Osteocyte (in vitro differentiated cells): ENCODE data around the gene HAUS3. TPM values are rescaled to one million over a fixed set of nuclear protein-coding genes. Genes with fewer than 3 reads are reported as not detected.
A peak's percentile ranks its signal among the peaks of the same experiment; 100 is the strongest.

Source experiments
- DNase-seq: peaks from one replicate; pipeline ENCODE4 v3.0.0; 2021; ENCODE audit warnings: mixed read lengths; ENCODE audit not compliant: unreplicated experiment; ENCODE audit errors: extremely low spot score
- H3K27ac Mint-ChIP-seq: one replicate; pipeline ENCODE4 v1.8.0; 2021; ENCODE audit warnings: mild to moderate bottlenecking, mixed read lengths; ENCODE audit not compliant: unreplicated experiment
- H3K27me3 Mint-ChIP-seq: one replicate; pipeline ENCODE4 v1.8.0; 2021; ENCODE audit warnings: mixed read lengths; ENCODE audit not compliant: unreplicated experiment
- H3K36me3 Mint-ChIP-seq: one replicate; pipeline ENCODE4 v1.8.0; 2021; ENCODE audit warnings: mixed read lengths; ENCODE audit not compliant: unreplicated experiment
- H3K4me1 Mint-ChIP-seq: one replicate; pipeline ENCODE4 v1.8.0; 2021; ENCODE audit warnings: mixed read lengths; ENCODE audit not compliant: unreplicated experiment
- H3K4me3 Mint-ChIP-seq: one replicate; pipeline ENCODE4 v1.8.0; 2021; ENCODE audit warnings: mild to moderate bottlenecking, moderate library complexity, mixed read lengths; ENCODE audit not compliant: unreplicated experiment
- H3K9me3 Mint-ChIP-seq: one replicate; pipeline ENCODE4 v1.8.0; 2021; ENCODE audit warnings: mixed read lengths; ENCODE audit not compliant: unreplicated experiment
- CTCF ChIP-seq: fragments of 200-600 bp; sonication (generic); IDR thresholded peaks from 2 replicates; pipeline ENCODE4 v1.5.0; 2021; ENCODE audit warnings: antibody characterized with exemption, mild to moderate bottlenecking, moderate library complexity
- total RNA-seq: library from RNA; stranded (reverse); gene quantifications from 2 replicates; pipeline ENCODE4 v1.2.1, GENCODE V29; 2021

HAUS3 gene
- total RNA-seq, 1 donor from 2014 or later = 10.2 TPM

- Mint-ChIP-seq H3K27ac (peak overlapping the region; percentile 45), H3K4me3 (peak overlapping the region; percentile 39)
- no peak for DNase-seq
Observed at GRCh38 chr4:2243681-2244380, 1.9 kb upstream of the HAUS3 start.

GRCh38 chr4:2241003-2241402 is 918 bp downstream of the HAUS3 start:
- Mint-ChIP-seq H3K4me3 (peak overlapping the region; percentile 86), H3K27ac (peak overlapping the region; percentile 4), H3K4me1 (peaks cover 53% of the 10 kb centered on the region), H3K9me3 (no peaks in the 10 kb centered on the region), H3K36me3 (peaks cover 4% of the 10 kb centered on the region), H3K27me3 (no peaks in the 10 kb centered on the region)
- DNase-seq = no peak
- TF ChIP-seq CTCF = no peak

More at GRCh38 chr4:2243681-2244380, 1.9 kb upstream of the HAUS3 start:
- peaks cover 45% of the 10 kb centered on the region for H3K4me1 Mint-ChIP-seq
- no peaks in the 10 kb centered on the region for H3K27me3 Mint-ChIP-seq
- H3K9me3 Mint-ChIP-seq = no peaks in the 10 kb centered on the region
- peak; percentile 43 for TF ChIP-seq CTCF
- H3K36me3 Mint-ChIP-seq = peaks cover 4% of the 10 kb centered on the region

- Mint-ChIP-seq H3K9me3 (no peaks in the 10 kb centered on the region), H3K4me1 (peaks cover 29% of the 10 kb centered on the region), H3K27ac (no peak overlapping the region), H3K36me3 (peaks cover 15% of the 10 kb centered on the region), H3K4me3 (no peak overlapping the region), H3K27me3 (no peaks in the 10 kb centered on the region)
- DNase-seq = no peak
- TF ChIP-seq CTCF = no peak
Observed at GRCh38 chr4:2236944-2237666, 4.8 kb downstream of the HAUS3 start.

GRCh38 chr4:2231082-2231481 is 10.8 kb downstream of the HAUS3 start:
- no peak for DNase-seq

More at GRCh38 chr4:2231082-2231481, 10.8 kb downstream of the HAUS3 start:
- Mint-ChIP-seq H3K27ac (no peak overlapping the region), H3K27me3 (no peaks in the 10 kb centered on the region), H3K9me3 (no peaks in the 10 kb centered on the region), H3K4me1 (no peaks in the 10 kb centered on the region), H3K36me3 (peaks cover 12% of the 10 kb centered on the region), H3K4me3 (no peak overlapping the region)
- TF ChIP-seq CTCF = no peak
